GM23338 (cell line): ENCODE data around the gene ACVR2A. TPM values are rescaled to one million over a fixed set of nuclear protein-coding genes. Genes with fewer than 3 reads are reported as not detected.

Experiments
- ATAC-seq: fragments of 200-7000 bp; cut with Tn5 transposase; 3 replicates; pipeline ENCODE4 v1.9.1; 2020
- DNase-seq: peaks from one replicate; pipeline ENCODE4 v3.0.0-alpha.2; 2015; ENCODE audit warnings: low spot score
- H2AFZ ChIP-seq: fragments of 200-600 bp; sonication (generic); 2 replicates; pipeline ENCODE4 v1.8.0; 2016; ENCODE audit warnings: antibody characterized with exemption, mild to moderate bottlenecking, moderate library complexity
- H3F3A ChIP-seq: fragments of 200-600 bp; sonication (generic); replicated peaks from 2 replicates; pipeline ENCODE4 v1.8.0; 2017; ENCODE audit warnings: antibody characterized with exemption, mixed run types, low read depth
- H3K27ac ChIP-seq: fragments of 200-600 bp; sonication (generic); 2 replicates; pipeline ENCODE4 v1.6.1; 2016; ENCODE audit warnings: low read depth
- H3K27me3 ChIP-seq: fragments of 200-600 bp; sonication (generic); 2 replicates; pipeline ENCODE4 v1.8.0; 2016; ENCODE audit warnings: mild to moderate bottlenecking, mixed run types, moderate library complexity; ENCODE audit not compliant: insufficient read depth
- H3K36me3 ChIP-seq: fragments of 200-600 bp; sonication (generic); 2 replicates; pipeline ENCODE4 v1.8.0; 2016; ENCODE audit warnings: mild to moderate bottlenecking; ENCODE audit not compliant: insufficient read depth
- H3K4me1 ChIP-seq: fragments of 200-600 bp; sonication (generic); 2 replicates; pipeline ENCODE4 v1.8.0; 2016; ENCODE audit warnings: mild to moderate bottlenecking, moderate library complexity; ENCODE audit not compliant: insufficient read depth
- H3K4me2 ChIP-seq: fragments of 200-600 bp; sonication (generic); 2 replicates; pipeline ENCODE4 v1.7.1; 2017; ENCODE audit warnings: mixed run types
- H3K4me3 ChIP-seq: fragments of 200-600 bp; sonication (generic); 2 replicates; pipeline ENCODE4 v1.6.1; 2016; ENCODE audit warnings: mixed run types
- H3K79me2 ChIP-seq: fragments of 200-600 bp; sonication (generic); replicated peaks from 2 replicates; pipeline ENCODE4 v1.8.0; 2017; ENCODE audit warnings: mild to moderate bottlenecking; ENCODE audit not compliant: insufficient read depth
- H3K9me2 ChIP-seq: fragments of 200-600 bp; sonication (generic); 2 replicates; pipeline ENCODE4 v1.8.0; 2017; ENCODE audit not compliant: insufficient read depth
- H4K20me1 ChIP-seq: fragments of 200-600 bp; sonication (generic); replicated peaks from 2 replicates; pipeline ENCODE4 v1.8.0; 2017; ENCODE audit warnings: mild to moderate bottlenecking; ENCODE audit not compliant: insufficient read depth
- H3K27ac Mint-ChIP-seq: 2 replicates; pipeline ENCODE4 v1.8.0; 2020; ENCODE audit warnings: inconsistent platforms, mild to moderate bottlenecking, moderate library complexity, mixed read lengths
- H3K27me3 Mint-ChIP-seq: 3 replicates; pipeline ENCODE4 v1.8.0; 2022; ENCODE audit warnings: low read depth, mild to moderate bottlenecking, moderate library complexity, mixed read lengths, inconsistent platforms; ENCODE audit not compliant: insufficient read depth, poor library complexity
- H3K36me3 Mint-ChIP-seq: 3 replicates; pipeline ENCODE4 v1.8.0; 2021; ENCODE audit warnings: low read depth, mild to moderate bottlenecking, inconsistent platforms, moderate library complexity, mixed read lengths
- H3K4me1 Mint-ChIP-seq: 3 replicates; pipeline ENCODE4 v1.8.0; 2020; ENCODE audit warnings: mild to moderate bottlenecking, inconsistent platforms, mixed read lengths
- H3K4me3 Mint-ChIP-seq: 3 replicates; pipeline ENCODE4 v1.8.0; 2021; ENCODE audit warnings: moderate library complexity, mild to moderate bottlenecking, inconsistent platforms, mixed read lengths
- H3K9me3 Mint-ChIP-seq: 3 replicates; pipeline ENCODE4 v1.8.0; 2020; ENCODE audit warnings: moderate library complexity, mild to moderate bottlenecking, inconsistent platforms, mixed read lengths
- CTCF ChIP-seq, 2 experiments: fragments of 200-600 bp in 1 of 2; sonication (generic) in 1 of 2; conservative IDR thresholded peaks; 2 replicates each; pipeline versions ENCODE4 v1.5.1 to v1.6.1; 2016 to 2017; ENCODE audit warnings: antibody characterized with exemption in 2 of 2, low read depth in 2 of 2, mild to moderate bottlenecking in 2 of 2, moderate library complexity in 1 of 2
- EZH2phosphoT487 ChIP-seq: fragments of 200-600 bp; sonication (generic); IDR thresholded peaks from one replicate; pipeline ENCODE4 v1.8.1; 2018; ENCODE audit warnings: antibody characterized with exemption; ENCODE audit not compliant: unreplicated experiment
- NANOG ChIP-seq: IDR thresholded peaks from 2 replicates; pipeline ENCODE4 v1.6.1; 2016; ENCODE audit warnings: antibody characterized with exemption, borderline replicate concordance
- POLR2AphosphoS5 ChIP-seq: IDR thresholded peaks from 2 replicates; pipeline ENCODE4 v1.6.1; 2016; ENCODE audit warnings: antibody characterized with exemption, low read depth
- STAT1 ChIP-seq: IDR thresholded peaks from one replicate; pipeline ENCODE4 v1.6.1; 2016; ENCODE audit warnings: antibody characterized with exemption; ENCODE audit not compliant: unreplicated experiment
- polyA plus RNA-seq: library from polyadenylated mRNA; unstranded; fragments of >200 nt; fragmentation: Nextera tagmentation; extraction: Ambion mirVana; gene quantifications from 2 replicates; pipeline ENCODE4 v1.2.1, GENCODE V29; 2016
- total RNA-seq: library from RNA; depleted of rRNA; stranded (reverse); fragments of >200 nt; shearing (Covaris generic); gene quantifications from 2 replicates; pipeline ENCODE4 v1.2.3, GENCODE V29; 2014
- TF ChIP-seq, protein P1 (sequence below): fragments of 250-450 bp; sonication (Bioruptor Pico); IDR thresholded peaks from 2 replicates; pipeline ENCODE4 v1.5.0; 2020; ENCODE audit warnings: mild to moderate bottlenecking, moderate library complexity
- TF ChIP-seq, protein P2 (sequence below): IDR thresholded peaks from 2 replicates; pipeline ENCODE4 v1.6.1; 2016; ENCODE audit warnings: antibody characterized with exemption

ACVR2A gene
- total and polyA plus RNA-seq, 2 experiments from 2014 or later, result 11.8 to 15.6 TPM

DNA sequence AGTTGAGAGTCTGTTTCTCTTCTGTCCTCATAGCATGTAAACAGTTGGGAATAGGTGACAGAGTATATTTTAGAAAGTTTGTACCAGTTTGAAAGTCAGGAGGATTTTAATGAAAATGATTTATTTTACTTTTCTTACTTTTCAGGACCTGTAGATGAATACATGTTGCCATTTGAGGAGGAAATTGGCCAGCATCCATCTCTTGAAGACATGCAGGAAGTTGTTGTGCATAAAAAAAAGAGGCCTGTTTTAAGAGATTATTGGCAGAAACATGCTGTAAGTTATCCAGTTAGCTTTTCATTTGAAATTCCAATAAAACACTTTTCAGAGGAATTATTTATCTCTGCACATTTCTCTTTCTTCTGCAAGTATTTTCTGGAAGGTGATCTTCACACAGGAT lies 81.1 kb downstream of the ACVR2A start (continued):
- TF ChIP-seq, protein P1, sequence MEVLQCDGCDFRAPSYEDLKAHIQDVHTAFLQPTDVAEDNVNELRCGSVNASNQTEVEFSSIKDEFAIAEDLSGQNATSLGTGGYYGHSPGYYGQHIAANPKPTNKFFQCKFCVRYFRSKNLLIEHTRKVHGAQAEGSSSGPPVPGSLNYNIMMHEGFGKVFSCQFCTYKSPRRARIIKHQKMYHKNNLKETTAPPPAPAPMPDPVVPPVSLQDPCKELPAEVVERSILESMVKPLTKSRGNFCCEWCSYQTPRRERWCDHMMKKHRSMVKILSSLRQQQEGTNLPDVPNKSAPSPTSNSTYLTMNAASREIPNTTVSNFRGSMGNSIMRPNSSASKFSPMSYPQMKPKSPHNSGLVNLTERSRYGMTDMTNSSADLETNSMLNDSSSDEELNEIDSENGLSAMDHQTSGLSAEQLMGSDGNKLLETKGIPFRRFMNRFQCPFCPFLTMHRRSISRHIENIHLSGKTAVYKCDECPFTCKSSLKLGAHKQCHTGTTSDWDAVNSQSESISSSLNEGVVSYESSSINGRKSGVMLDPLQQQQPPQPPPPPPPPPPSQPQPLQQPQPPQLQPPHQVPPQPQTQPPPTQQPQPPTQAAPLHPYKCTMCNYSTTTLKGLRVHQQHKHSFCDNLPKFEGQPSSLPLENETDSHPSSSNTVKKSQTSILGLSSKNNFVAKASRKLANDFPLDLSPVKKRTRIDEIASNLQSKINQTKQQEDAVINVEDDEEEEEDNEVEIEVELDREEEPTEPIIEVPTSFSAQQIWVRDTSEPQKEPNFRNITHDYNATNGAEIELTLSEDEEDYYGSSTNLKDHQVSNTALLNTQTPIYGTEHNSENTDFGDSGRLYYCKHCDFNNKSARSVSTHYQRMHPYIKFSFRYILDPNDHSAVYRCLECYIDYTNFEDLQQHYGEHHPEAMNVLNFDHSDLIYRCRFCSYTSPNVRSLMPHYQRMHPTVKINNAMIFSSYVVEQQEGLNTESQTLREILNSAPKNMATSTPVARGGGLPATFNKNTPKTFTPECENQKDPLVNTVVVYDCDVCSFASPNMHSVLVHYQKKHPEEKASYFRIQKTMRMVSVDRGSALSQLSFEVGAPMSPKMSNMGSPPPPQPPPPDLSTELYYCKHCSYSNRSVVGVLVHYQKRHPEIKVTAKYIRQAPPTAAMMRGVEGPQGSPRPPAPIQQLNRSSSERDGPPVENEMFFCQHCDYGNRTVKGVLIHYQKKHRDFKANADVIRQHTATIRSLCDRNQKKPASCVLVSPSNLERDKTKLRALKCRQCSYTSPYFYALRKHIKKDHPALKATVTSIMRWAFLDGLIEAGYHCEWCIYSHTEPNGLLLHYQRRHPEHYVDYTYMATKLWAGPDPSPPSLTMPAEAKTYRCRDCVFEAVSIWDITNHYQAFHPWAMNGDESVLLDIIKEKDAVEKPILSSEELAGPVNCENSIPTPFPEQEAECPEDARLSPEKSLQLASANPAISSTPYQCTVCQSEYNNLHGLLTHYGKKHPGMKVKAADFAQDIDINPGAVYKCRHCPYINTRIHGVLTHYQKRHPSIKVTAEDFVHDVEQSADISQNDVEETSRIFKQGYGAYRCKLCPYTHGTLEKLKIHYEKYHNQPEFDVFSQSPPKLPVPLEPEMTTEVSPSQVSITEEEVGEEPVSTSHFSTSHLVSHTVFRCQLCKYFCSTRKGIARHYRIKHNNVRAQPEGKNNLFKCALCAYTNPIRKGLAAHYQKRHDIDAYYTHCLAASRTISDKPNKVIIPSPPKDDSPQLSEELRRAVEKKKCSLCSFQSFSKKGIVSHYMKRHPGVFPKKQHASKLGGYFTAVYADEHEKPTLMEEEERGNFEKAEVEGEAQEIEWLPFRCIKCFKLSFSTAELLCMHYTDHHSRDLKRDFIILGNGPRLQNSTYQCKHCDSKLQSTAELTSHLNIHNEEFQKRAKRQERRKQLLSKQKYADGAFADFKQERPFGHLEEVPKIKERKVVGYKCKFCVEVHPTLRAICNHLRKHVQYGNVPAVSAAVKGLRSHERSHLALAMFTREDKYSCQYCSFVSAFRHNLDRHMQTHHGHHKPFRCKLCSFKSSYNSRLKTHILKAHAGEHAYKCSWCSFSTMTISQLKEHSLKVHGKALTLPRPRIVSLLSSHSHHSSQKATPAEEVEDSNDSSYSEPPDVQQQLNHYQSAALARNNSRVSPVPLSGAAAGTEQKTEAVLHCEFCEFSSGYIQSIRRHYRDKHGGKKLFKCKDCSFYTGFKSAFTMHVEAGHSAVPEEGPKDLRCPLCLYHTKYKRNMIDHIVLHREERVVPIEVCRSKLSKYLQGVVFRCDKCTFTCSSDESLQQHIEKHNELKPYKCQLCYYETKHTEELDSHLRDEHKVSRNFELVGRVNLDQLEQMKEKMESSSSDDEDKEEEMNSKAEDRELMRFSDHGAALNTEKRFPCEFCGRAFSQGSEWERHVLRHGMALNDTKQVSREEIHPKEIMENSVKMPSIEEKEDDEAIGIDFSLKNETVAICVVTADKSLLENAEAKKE, result no peak
- TF ChIP-seq STAT1 (no peak), EZH2phosphoT487 (no peak)

DNA sequence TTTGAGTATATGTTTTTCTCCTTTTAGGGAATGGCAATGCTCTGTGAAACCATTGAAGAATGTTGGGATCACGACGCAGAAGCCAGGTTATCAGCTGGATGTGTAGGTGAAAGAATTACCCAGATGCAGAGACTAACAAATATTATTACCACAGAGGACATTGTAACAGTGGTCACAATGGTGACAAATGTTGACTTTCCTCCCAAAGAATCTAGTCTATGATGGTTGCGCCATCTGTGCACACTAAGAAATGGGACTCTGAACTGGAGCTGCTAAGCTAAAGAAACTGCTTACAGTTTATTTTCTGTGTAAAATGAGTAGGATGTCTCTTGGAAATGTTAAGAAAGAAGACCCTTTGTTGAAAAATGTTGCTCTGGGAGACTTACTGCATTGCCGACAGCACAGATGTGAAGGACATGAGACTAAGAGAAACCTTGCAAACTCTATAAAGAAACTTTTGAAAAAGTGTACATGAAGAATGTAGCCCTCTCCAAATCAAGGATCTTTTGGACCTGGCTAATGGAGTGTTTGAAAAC lies 82.3 kb downstream of the ACVR2A start:
- Histone ChIP-seq H3K4me1 (no peaks in the 10 kb centered on the region), H3K9me2 (no peaks in the 10 kb centered on the region), H3K27ac (no peak overlapping the region), H4K20me1 (no peaks in the 10 kb centered on the region), H2AFZ (no peak overlapping the region), H3K36me3 (no peaks in the 10 kb centered on the region), H3K4me2 (no peak overlapping the region), H3K4me3 (no peak overlapping the region), H3K27me3 (no peaks in the 10 kb centered on the region), H3K79me2 (no peaks in the 10 kb centered on the region), H3F3A (no peaks in the 10 kb centered on the region)
- H3K27me3 Mint-ChIP-seq, result no peaks in the 10 kb centered on the region
- peaks cover 10% of the 10 kb centered on the region; the same call in 2 of the 3 replicates for H3K36me3 Mint-ChIP-seq
- no peak overlapping the region for H3K4me3 Mint-ChIP-seq
- no peak for DNase-seq
- no peak overlapping the region for H3K27ac Mint-ChIP-seq
- ATAC-seq, result no peak
- H3K9me3 Mint-ChIP-seq, result no peaks in the 10 kb centered on the region
- H3K4me1 Mint-ChIP-seq, result no peaks in the 10 kb centered on the region
- TF ChIP-seq CTCF (conservative IDR thresholded peaks at IDR 0.05; ENCODE audit: low read depth in 2 of 2) (no peak), POLR2AphosphoS5 (no peak), NANOG (no peak)
- TF ChIP-seq, protein P1, result no peak
- TF ChIP-seq, protein P2, sequence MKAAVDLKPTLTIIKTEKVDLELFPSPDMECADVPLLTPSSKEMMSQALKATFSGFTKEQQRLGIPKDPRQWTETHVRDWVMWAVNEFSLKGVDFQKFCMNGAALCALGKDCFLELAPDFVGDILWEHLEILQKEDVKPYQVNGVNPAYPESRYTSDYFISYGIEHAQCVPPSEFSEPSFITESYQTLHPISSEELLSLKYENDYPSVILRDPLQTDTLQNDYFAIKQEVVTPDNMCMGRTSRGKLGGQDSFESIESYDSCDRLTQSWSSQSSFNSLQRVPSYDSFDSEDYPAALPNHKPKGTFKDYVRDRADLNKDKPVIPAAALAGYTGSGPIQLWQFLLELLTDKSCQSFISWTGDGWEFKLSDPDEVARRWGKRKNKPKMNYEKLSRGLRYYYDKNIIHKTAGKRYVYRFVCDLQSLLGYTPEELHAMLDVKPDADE, result no peak
